DOHH2 (cell line): ENCODE measurements around the gene ANKRD6.

Experiments used
- EZH2phosphoT487 ChIP-seq: fragments of 200-600 bp; sonication (generic); IDR thresholded peaks from 2 replicates; pipeline ENCODE4 v1.6.1; 2017; ENCODE audit warnings: borderline replicate concordance, mild to moderate bottlenecking, antibody characterized with exemption, low read length, moderate library complexity, mixed read lengths
- TF ChIP-seq, protein P1 (sequence below): fragments of 200-600 bp; sonication (generic); IDR thresholded peaks from one replicate; pipeline ENCODE4 v1.5.1; 2014; ENCODE audit warnings: antibody characterized with exemption, mild to moderate bottlenecking, low read depth, low read length; ENCODE audit not compliant: poor library complexity, severe bottlenecking

GRCh38 chr6:89555031-89555430, 122.1 kb downstream of the ANKRD6 start:
- TF ChIP-seq, protein P1, sequence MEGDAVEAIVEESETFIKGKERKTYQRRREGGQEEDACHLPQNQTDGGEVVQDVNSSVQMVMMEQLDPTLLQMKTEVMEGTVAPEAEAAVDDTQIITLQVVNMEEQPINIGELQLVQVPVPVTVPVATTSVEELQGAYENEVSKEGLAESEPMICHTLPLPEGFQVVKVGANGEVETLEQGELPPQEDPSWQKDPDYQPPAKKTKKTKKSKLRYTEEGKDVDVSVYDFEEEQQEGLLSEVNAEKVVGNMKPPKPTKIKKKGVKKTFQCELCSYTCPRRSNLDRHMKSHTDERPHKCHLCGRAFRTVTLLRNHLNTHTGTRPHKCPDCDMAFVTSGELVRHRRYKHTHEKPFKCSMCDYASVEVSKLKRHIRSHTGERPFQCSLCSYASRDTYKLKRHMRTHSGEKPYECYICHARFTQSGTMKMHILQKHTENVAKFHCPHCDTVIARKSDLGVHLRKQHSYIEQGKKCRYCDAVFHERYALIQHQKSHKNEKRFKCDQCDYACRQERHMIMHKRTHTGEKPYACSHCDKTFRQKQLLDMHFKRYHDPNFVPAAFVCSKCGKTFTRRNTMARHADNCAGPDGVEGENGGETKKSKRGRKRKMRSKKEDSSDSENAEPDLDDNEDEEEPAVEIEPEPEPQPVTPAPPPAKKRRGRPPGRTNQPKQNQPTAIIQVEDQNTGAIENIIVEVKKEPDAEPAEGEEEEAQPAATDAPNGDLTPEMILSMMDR, result no peak
- no peak for TF ChIP-seq EZH2phosphoT487
